Endothelial cell of umbilical vein (primary cell): Measurements from ENCODE around the gene UBE3B. TPM values are rescaled to one million over a fixed set of nuclear protein-coding genes. Genes with fewer than 3 reads are reported as not detected.

Source experiments
- BruUV-seq: library from RNA; stranded (reverse); fragments of 400-500 nt; replicated peaks from 2 replicates; lab custom pipeline; 2021; lab: Mats Ljungman, UMichigan
- CTCF ChIA-PET: fragments of 300-600, 350-600 bp; sonication (Branson Sonifier 250); formaldehyde crosslinking; loops from one replicate; lab custom pipeline; 2021; ENCODE audit warnings: antibody characterized with exemption, inconsistent platforms; lab: Charles Lee
- POLR2A ChIA-PET: fragments of 300-600, 350-600 bp; sonication (Branson Sonifier 250); formaldehyde crosslinking; loops from one replicate; lab custom pipeline; 2021; ENCODE audit warnings: antibody characterized with exemption, inconsistent platforms; lab: Charles Lee
- DNase-seq: peaks from one replicate; pipeline ENCODE4 v3.0.0-alpha.2; 2011; ENCODE audit warnings: low read depth, low spot score
- FAIRE-seq: peaks from 2 replicates; lab custom pipeline; 2011; peaks lifted over from hg19 to GRCh38; lab: Jason Lieb, UNC
- H2AFZ ChIP-seq: 2 replicates; pipeline ENCODE4 v1.6.0; 2012; ENCODE audit warnings: low read depth, low read length, control low read depth, inconsistent platforms
- H3K27ac ChIP-seq: 2 replicates; pipeline ENCODE4 v1.5.1; 2011; ENCODE audit warnings: low read depth, mild to moderate bottlenecking, control low read depth, low read length, moderate library complexity; ENCODE audit not compliant: insufficient read depth
- H3K27me3 ChIP-seq, 2 experiments: 2 replicates each; pipeline versions ENCODE4 v1.6.0 to v1.6.1; 2011; ENCODE audit warnings: low read length in 2 of 2, mixed read lengths in 1 of 2; ENCODE audit not compliant: control insufficient read depth in 2 of 2, insufficient read depth in 2 of 2
- H3K36me3 ChIP-seq, 2 experiments: 2 replicates in 1 of 2; 3 replicates in 1 of 2; pipeline ENCODE4 v1.5.1; 2011; ENCODE audit warnings: low read length in 2 of 2, mild to moderate bottlenecking in 1 of 2, moderate library complexity in 1 of 2; ENCODE audit not compliant: control insufficient read depth in 2 of 2, insufficient read depth in 2 of 2; ENCODE audit errors: extremely low read depth in 1 of 2
- H3K4me1 ChIP-seq: 3 replicates; pipeline ENCODE4 v1.5.1; 2011; ENCODE audit warnings: mild to moderate bottlenecking, low read length; ENCODE audit not compliant: control insufficient read depth, insufficient read depth; ENCODE audit errors: extremely low read depth
- H3K4me2 ChIP-seq: 2 replicates; pipeline ENCODE4 v1.6.1; 2011; ENCODE audit warnings: low read length, control low read depth, mixed read lengths; ENCODE audit not compliant: insufficient read depth
- H3K4me3 ChIP-seq, 3 experiments: fragments of 200-600 bp in 1 of 3; sonication (generic), shearing (Covaris generic) in 1 of 3; replicated peaks in 1 of 3; 2 replicates each; pipeline ENCODE4 v1.5.1; 2011 to 2016; ENCODE audit warnings: control low read depth in 3 of 3, low read length in 3 of 3, mild to moderate bottlenecking in 2 of 3, inconsistent platforms in 1 of 3, low read depth in 1 of 3, moderate library complexity in 1 of 3; ENCODE audit not compliant: insufficient read depth in 1 of 3
- H3K79me2 ChIP-seq: 2 replicates; pipeline ENCODE4 v1.6.0; 2012; ENCODE audit warnings: low read length, inconsistent platforms; ENCODE audit not compliant: control insufficient read depth, insufficient read depth
- H3K9ac ChIP-seq: replicated peaks from 2 replicates; pipeline ENCODE3; 2011; ENCODE audit warnings: low read length, control low read depth; ENCODE audit not compliant: insufficient read depth; ENCODE audit errors: extremely low read depth
- H3K9me1 ChIP-seq: replicated peaks from 3 replicates; pipeline ENCODE4 v1.6.0; 2011; ENCODE audit warnings: mild to moderate bottlenecking, low read length; ENCODE audit not compliant: control insufficient read depth, insufficient read depth; ENCODE audit errors: extremely low read depth
- H3K9me3 ChIP-seq: replicated peaks from 2 replicates; pipeline ENCODE4 v1.5.1; 2012; ENCODE audit warnings: low read length, inconsistent platforms; ENCODE audit not compliant: control insufficient read depth, insufficient read depth
- H4K20me1 ChIP-seq: replicated peaks from 2 replicates; pipeline ENCODE3; 2011; ENCODE audit warnings: mild to moderate bottlenecking, low read length; ENCODE audit not compliant: control insufficient read depth, insufficient read depth; ENCODE audit errors: extremely low read depth
- EZH2 ChIP-seq: IDR thresholded peaks from 2 replicates; pipeline ENCODE4 v1.6.1; 2012; ENCODE audit warnings: borderline replicate concordance, low read depth, mild to moderate bottlenecking, moderate library complexity, low read length, inconsistent platforms; ENCODE audit not compliant: severe bottlenecking
- FOS ChIP-seq: IDR thresholded peaks from 2 replicates; pipeline ENCODE4 v1.6.1; 2011; ENCODE audit warnings: mild to moderate bottlenecking, low read length, moderate library complexity, borderline replicate concordance; ENCODE audit not compliant: insufficient read depth
- GATA2 ChIP-seq: IDR thresholded peaks from 2 replicates; pipeline ENCODE4 v1.7.0; 2011; ENCODE audit warnings: low read depth, mild to moderate bottlenecking, moderate library complexity, mixed read lengths, low read length; ENCODE audit not compliant: insufficient read length, insufficient read depth
- JUN ChIP-seq: IDR thresholded peaks from 2 replicates; pipeline ENCODE4 v1.6.1; 2011; ENCODE audit warnings: borderline replicate concordance, low read depth; ENCODE audit not compliant: insufficient read length, insufficient read depth
- MYC ChIP-seq: IDR thresholded peaks from one replicate; pipeline ENCODE4 v1.6.1; 2011; ENCODE audit warnings: mild to moderate bottlenecking, low read depth, low read length
- POLR2A ChIP-seq: IDR thresholded peaks from 2 replicates; pipeline ENCODE4 v1.6.1; 2012; ENCODE audit warnings: low read depth, mild to moderate bottlenecking, control low read depth, low read length
- POLR2AphosphoS5 ChIP-seq: IDR thresholded peaks from 2 replicates; pipeline ENCODE4 v1.6.1; 2012; ENCODE audit warnings: low read depth, mild to moderate bottlenecking, control low read depth, low read length, moderate library complexity; ENCODE audit not compliant: insufficient read depth
- dilution Hi-C: fragments of 300-500 bp; cut with MboI; formaldehyde crosslinking; loops from one replicate; pipeline ENCODE4 v1.15.0; 2019; ENCODE audit warnings: low sequenced_read_pairs; ENCODE audit not compliant: extremely low pct_ligation_motif_present
- intact Hi-C: fragments of 100-400 bp; cut with micrococcal nuclease; formaldehyde crosslinking; loops from one replicate; pipeline ENCODE4 v1.10.0; 2022
- polyA plus RNA-seq, 4 experiments: library from polyadenylated mRNA; depleted of rRNA in 3 of 4; stranded (reverse) in 3 of 4; unstranded in 1 of 4; fragments of >200 nt; gene quantifications; 2 replicates each; pipeline versions ENCODE4 v1.2.1 to v1.2.3, GENCODE V29; 2011 to 2012; ENCODE audit warnings: missing spikeins in 1 of 4
- total RNA-seq: library from RNA; stranded (reverse); gene quantifications from 2 replicates; pipeline ENCODE4 v1.2.3, GENCODE V29; 2021
- TF ChIP-seq, protein P1 (sequence below): IDR thresholded peaks from 2 replicates; pipeline ENCODE4 v1.6.1; 2011; ENCODE audit not compliant: insufficient read depth, insufficient read length
- TF ChIP-seq, protein P2 (sequence below), 2 donors: IDR thresholded peaks; 1 replicate in 1 of 2; 2 replicates in 1 of 2; pipeline ENCODE4 v1.5.1; 2011; ENCODE audit warnings: low read length in 2 of 2, mild to moderate bottlenecking in 2 of 2, moderate library complexity in 2 of 2, control low read depth in 1 of 2, inconsistent platforms in 1 of 2, low read depth in 1 of 2; ENCODE audit not compliant: insufficient read depth in 1 of 2; ENCODE audit errors: extremely low read depth in 1 of 2

The UBE3B gene
- total and polyA plus RNA-seq, 2 donors (not counting 3 experiments of a cell fraction or from before 2014, with no cell fraction given) = 24.9 to 40.8 TPM

DNA sequence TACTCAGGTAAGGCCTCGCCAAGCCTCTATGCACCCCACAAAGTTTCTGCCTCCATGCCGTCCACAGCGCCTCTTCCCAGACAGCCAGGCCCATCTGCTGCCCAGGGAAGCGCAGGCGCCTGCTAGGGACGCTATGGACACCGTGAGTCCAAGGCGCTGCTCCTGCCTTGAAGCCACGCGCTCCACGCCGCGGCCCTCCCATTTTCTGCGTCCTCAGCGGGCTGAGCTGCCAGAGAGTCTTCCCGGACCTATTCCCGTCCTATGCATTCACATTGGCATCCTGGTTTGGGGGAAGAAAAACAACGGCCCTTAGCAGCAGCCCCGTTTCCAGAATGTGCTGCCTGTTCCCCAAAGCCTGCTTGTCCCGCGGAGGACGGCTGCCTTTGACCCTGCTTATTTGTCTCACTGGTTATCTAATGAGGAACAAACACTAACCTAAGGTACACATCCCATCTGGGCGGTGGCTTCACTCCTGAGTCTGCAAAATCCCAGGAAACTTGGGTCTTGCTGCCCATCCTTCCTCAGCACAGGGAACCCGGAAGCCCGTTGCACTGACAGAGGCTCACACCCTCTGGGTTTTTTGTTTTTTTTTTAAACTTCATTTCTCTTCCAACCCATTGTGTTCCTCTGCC is 57.9 kb downstream of the UBE3B start:
- no peak overlapping the region for H2AFZ ChIP-seq
- CTCF ChIA-PET = no interaction called here
- H3K27me3 ChIP-seq = no peaks in the 10 kb centered on the region
- no peaks in the 10 kb centered on the region for H3K9me3 ChIP-seq
- no peaks in the 10 kb centered on the region for H3K79me2 ChIP-seq
- intact Hi-C loops (no loop called here), dilution Hi-C loops (no loop called here)
- H3K27ac ChIP-seq = no peak overlapping the region
- TF ChIP-seq POLR2A (no peak), MYC (no peak), FOS (no peak), JUN (no peak), EZH2 (no peak), GATA2 (no peak), POLR2AphosphoS5 (no peak)
- TF ChIP-seq, protein P1, sequence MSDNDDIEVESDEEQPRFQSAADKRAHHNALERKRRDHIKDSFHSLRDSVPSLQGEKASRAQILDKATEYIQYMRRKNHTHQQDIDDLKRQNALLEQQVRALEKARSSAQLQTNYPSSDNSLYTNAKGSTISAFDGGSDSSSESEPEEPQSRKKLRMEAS = no peak
- TF ChIP-seq, protein P2, sequence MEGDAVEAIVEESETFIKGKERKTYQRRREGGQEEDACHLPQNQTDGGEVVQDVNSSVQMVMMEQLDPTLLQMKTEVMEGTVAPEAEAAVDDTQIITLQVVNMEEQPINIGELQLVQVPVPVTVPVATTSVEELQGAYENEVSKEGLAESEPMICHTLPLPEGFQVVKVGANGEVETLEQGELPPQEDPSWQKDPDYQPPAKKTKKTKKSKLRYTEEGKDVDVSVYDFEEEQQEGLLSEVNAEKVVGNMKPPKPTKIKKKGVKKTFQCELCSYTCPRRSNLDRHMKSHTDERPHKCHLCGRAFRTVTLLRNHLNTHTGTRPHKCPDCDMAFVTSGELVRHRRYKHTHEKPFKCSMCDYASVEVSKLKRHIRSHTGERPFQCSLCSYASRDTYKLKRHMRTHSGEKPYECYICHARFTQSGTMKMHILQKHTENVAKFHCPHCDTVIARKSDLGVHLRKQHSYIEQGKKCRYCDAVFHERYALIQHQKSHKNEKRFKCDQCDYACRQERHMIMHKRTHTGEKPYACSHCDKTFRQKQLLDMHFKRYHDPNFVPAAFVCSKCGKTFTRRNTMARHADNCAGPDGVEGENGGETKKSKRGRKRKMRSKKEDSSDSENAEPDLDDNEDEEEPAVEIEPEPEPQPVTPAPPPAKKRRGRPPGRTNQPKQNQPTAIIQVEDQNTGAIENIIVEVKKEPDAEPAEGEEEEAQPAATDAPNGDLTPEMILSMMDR (IDR thresholded peaks at IDR 0.05; ENCODE audit: extremely low read depth in 1 of 2, insufficient read depth in 1 of 2, low read depth in 1 of 2, low read length in 2 of 2) = no peak
- H3K4me2 ChIP-seq = no peak overlapping the region
- no peak overlapping the region for H3K9ac ChIP-seq
- H3K9me1 ChIP-seq = no peaks in the 10 kb centered on the region
- no peak for FAIRE-seq
- peaks cover 8% of the 10 kb centered on the region for H3K4me1 ChIP-seq
- no peaks in the 10 kb centered on the region for H4K20me1 ChIP-seq
- no peak for DNase-seq
- peaks cover 0 to 13% of the 10 kb centered on the region in 2 experiments for H3K36me3 ChIP-seq
- no TSS peak for BruUV-seq
- H3K4me3 ChIP-seq = no peak overlapping the region
- POLR2A ChIA-PET = no interaction called here
